ENCODE data around the gene GNAZ.

Gene GNAZ

GRCh38 chr22:23031381-23031780 is 38.9 kb upstream of the GNAZ start:
- H2AFZ ChIP-seq (ENCODE audit: low read depth, low read length, severe bottlenecking) = no peak overlapping the region
- H3K79me2 ChIP-seq (ENCODE audit: insufficient read depth, low read length) = no peaks in the 10 kb centered on the region
- TF ChIP-seq, protein P1, sequence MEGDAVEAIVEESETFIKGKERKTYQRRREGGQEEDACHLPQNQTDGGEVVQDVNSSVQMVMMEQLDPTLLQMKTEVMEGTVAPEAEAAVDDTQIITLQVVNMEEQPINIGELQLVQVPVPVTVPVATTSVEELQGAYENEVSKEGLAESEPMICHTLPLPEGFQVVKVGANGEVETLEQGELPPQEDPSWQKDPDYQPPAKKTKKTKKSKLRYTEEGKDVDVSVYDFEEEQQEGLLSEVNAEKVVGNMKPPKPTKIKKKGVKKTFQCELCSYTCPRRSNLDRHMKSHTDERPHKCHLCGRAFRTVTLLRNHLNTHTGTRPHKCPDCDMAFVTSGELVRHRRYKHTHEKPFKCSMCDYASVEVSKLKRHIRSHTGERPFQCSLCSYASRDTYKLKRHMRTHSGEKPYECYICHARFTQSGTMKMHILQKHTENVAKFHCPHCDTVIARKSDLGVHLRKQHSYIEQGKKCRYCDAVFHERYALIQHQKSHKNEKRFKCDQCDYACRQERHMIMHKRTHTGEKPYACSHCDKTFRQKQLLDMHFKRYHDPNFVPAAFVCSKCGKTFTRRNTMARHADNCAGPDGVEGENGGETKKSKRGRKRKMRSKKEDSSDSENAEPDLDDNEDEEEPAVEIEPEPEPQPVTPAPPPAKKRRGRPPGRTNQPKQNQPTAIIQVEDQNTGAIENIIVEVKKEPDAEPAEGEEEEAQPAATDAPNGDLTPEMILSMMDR (IDR thresholded peaks at IDR 0.05; ENCODE audit: insufficient read depth, low read length, poor library complexity, severe bottlenecking) = no peak
- no peak for TF ChIP-seq EZH2phosphoT487 (conservative IDR thresholded peaks at IDR 0.05; ENCODE audit: low read length)
- no peak overlapping the region for H3K4me2 ChIP-seq (ENCODE audit: low read depth, low read length, poor library complexity, severe bottlenecking)
- H3K4me3 ChIP-seq (ENCODE audit: insufficient read depth, low read length, poor library complexity, severe bottlenecking) = no peak overlapping the region
- no peaks in the 10 kb centered on the region for H4K20me1 ChIP-seq (ENCODE audit: low read depth, low read length)
- H3K9me3 ChIP-seq (ENCODE audit: insufficient read depth, low read length) = no peaks in the 10 kb centered on the region
- no peak overlapping the region for H3K27ac ChIP-seq (ENCODE audit: low read depth, low read length)
- no peak overlapping the region for H3K9ac ChIP-seq (ENCODE audit: low read length)
- no peaks in the 10 kb centered on the region for H3K9me2 ChIP-seq (replicated peaks; ENCODE audit: insufficient read depth, low read length)
- H3F3A ChIP-seq (ENCODE audit: insufficient read depth) = no peaks in the 10 kb centered on the region
- H3K27me3 ChIP-seq (ENCODE audit: low read length) = no peaks in the 10 kb centered on the region
- H3K36me3 ChIP-seq (ENCODE audit: low read length) = no peaks in the 10 kb centered on the region

- H2AFZ ChIP-seq (ENCODE audit: low read depth, low read length, severe bottlenecking) = no peak overlapping the region
- no peaks in the 10 kb centered on the region for H3K79me2 ChIP-seq (ENCODE audit: insufficient read depth, low read length)
- no peaks in the 10 kb centered on the region for H3F3A ChIP-seq (ENCODE audit: insufficient read depth)
- H3K9ac ChIP-seq (ENCODE audit: low read length) = no peak overlapping the region
- no peak overlapping the region for H3K4me3 ChIP-seq (ENCODE audit: insufficient read depth, low read length, poor library complexity, severe bottlenecking)
- no peaks in the 10 kb centered on the region for H3K9me2 ChIP-seq (replicated peaks; ENCODE audit: insufficient read depth, low read length)
- no peak overlapping the region for H3K4me2 ChIP-seq (ENCODE audit: low read depth, low read length, poor library complexity, severe bottlenecking)
- no peak overlapping the region for H3K27ac ChIP-seq (ENCODE audit: low read depth, low read length)
- H3K27me3 ChIP-seq (ENCODE audit: low read length) = no peaks in the 10 kb centered on the region
- no peak for TF ChIP-seq EZH2phosphoT487 (conservative IDR thresholded peaks at IDR 0.05; ENCODE audit: low read length)
- TF ChIP-seq, protein P1 (IDR thresholded peaks at IDR 0.05; ENCODE audit: insufficient read depth, low read length, poor library complexity, severe bottlenecking) = no peak
- H3K36me3 ChIP-seq (ENCODE audit: low read length) = no peaks in the 10 kb centered on the region
- no peaks in the 10 kb centered on the region for H4K20me1 ChIP-seq (ENCODE audit: low read depth, low read length)
- no peaks in the 10 kb centered on the region for H3K9me3 ChIP-seq (ENCODE audit: insufficient read depth, low read length)
These were observed 38.5 kb upstream of the GNAZ start for GRCh38 chr22:23031786-23032185.

DNA sequence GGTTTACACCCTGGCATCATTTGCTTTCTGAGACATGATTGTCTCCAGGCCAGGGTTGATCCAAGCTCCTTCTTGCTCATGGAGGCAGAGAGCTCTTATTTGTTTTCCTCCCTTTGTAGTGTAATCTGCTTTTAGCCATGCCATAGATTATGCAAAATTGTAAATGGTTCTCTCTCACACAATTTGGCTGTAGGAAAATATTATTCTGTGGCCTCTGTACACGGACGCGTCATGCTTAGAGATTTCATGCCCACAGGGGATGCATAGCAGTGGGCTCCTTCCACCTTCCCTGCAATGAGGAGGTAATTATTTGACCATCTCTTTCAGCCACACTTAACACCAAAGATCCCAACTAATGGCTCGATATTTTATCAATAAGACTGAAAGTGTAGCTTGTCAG is 37.7 kb upstream of the GNAZ start:
- Histone ChIP-seq H3K4me2 (ENCODE audit: low read depth, low read length, poor library complexity, severe bottlenecking) (no peak overlapping the region), H3K27me3 (ENCODE audit: low read length) (no peaks in the 10 kb centered on the region), H3K9me2 (replicated peaks; ENCODE audit: insufficient read depth, low read length) (no peaks in the 10 kb centered on the region), H2AFZ (ENCODE audit: low read depth, low read length, severe bottlenecking) (no peak overlapping the region), H3K4me3 (ENCODE audit: insufficient read depth, low read length, poor library complexity, severe bottlenecking) (no peak overlapping the region), H3K27ac (ENCODE audit: low read depth, low read length) (no peak overlapping the region), H3K36me3 (ENCODE audit: low read length) (no peaks in the 10 kb centered on the region), H3K79me2 (ENCODE audit: insufficient read depth, low read length) (no peaks in the 10 kb centered on the region), H3K9me3 (ENCODE audit: insufficient read depth, low read length) (no peaks in the 10 kb centered on the region), H3F3A (ENCODE audit: insufficient read depth) (no peaks in the 10 kb centered on the region), H3K9ac (ENCODE audit: low read length) (no peak overlapping the region), H4K20me1 (ENCODE audit: low read depth, low read length) (no peaks in the 10 kb centered on the region)
- TF ChIP-seq, protein P1 (IDR thresholded peaks at IDR 0.05; ENCODE audit: insufficient read depth, low read length, poor library complexity, severe bottlenecking) = no peak
- TF ChIP-seq EZH2phosphoT487 (conservative IDR thresholded peaks at IDR 0.05; ENCODE audit: low read length) = no peak

All from SU-DHL-6 (cell line).